ENCODE measurements around the gene SETD4.
"Not testable (repeated sequence)": the region's sequence is repeated elsewhere in the genome, so short reads cannot be mapped to it uniquely, and the experiment has no call there.

SETD4 gene
- total RNA-seq: 24.1 to 37.5 (median 27.8) reads per million in 4 experiments

GRCh38 chr21:36060159-36060921 lies at the start of gene SETD4:
TSS of gene SETD4 (minus strand) at chr21:36060526. CDS start at chr21:36058888, 1,638 bp downstream.
- peak; percentile 89 for DNase-seq

- no peak for DNase-seq
Observed at GRCh38 chr21:36109868-36110267, 49.5 kb upstream of the SETD4 start.

- no peak for DNase-seq
Observed at GRCh38 chr21:36105327-36105842, 45.1 kb upstream of the SETD4 start.

GRCh38 chr21:36104317-36105300 lies 44.3 kb upstream of the SETD4 start:
- peak; percentile 67 for DNase-seq

GRCh38 chr21:36103434-36103833 lies 43.1 kb upstream of the SETD4 start:
- DNase-seq: no peak

- DNase-seq: no peak
Observed at GRCh38 chr21:36100971-36101641, 40.8 kb upstream of the SETD4 start.

- DNase-seq: not testable (repeated sequence)
Observed at GRCh38 chr21:36099695-36100211, 39.4 kb upstream of the SETD4 start.

- DNase-seq: no peak
Observed at GRCh38 chr21:36099000-36099399, 38.7 kb upstream of the SETD4 start.

- DNase-seq: no peak
Observed at GRCh38 chr21:36098182-36098532, 37.8 kb upstream of the SETD4 start.

- no peak for DNase-seq
Observed at GRCh38 chr21:36097427-36098181, 37.3 kb upstream of the SETD4 start.

GRCh38 chr21:36096398-36097290 lies 36.3 kb upstream of the SETD4 start:
- no peak for DNase-seq

GRCh38 chr21:36093512-36093911 lies 33.2 kb upstream of the SETD4 start:
- DNase-seq: no peak

GRCh38 chr21:36092681-36093080 lies 32.4 kb upstream of the SETD4 start:
- no peak for DNase-seq

GRCh38 chr21:36089946-36090345 lies 29.6 kb upstream of the SETD4 start:
- DNase-seq: no peak

GRCh38 chr21:36087362-36088138 lies 27.2 kb upstream of the SETD4 start:
- no peak for DNase-seq

GRCh38 chr21:36082237-36082664 lies 21.9 kb upstream of the SETD4 start:
- no peak for DNase-seq

- no peak for DNase-seq
Observed at GRCh38 chr21:36080386-36080785, 20.1 kb upstream of the SETD4 start.

GRCh38 chr21:36079671-36080070 lies 19.3 kb upstream of the SETD4 start:
- no peak for DNase-seq

GRCh38 chr21:36079010-36079649 lies 18.8 kb upstream of the SETD4 start:
- peak; percentile 2 for DNase-seq
